Stimulated activated naive CD8-positive, alpha-beta T cell treated with anti-CD3 and anti-CD28 coated beads, Interleukin-15, Interleukin-2, amounts not matched to agents 100 U/mL and 50 U/mL, for 24 hours (primary cell): Measurements from ENCODE around the gene IL3.
"Not testable (repeated sequence)": the region's sequence is repeated elsewhere in the genome, so short reads cannot be mapped to it uniquely, and the experiment has no call there.

ENCODE experiments used
- ATAC-seq: fragments of 150-1000 bp; cut with Tn5 transposase; one replicate; pipeline ENCODE4 v1.10.0; 2021
- DNase-seq: peaks from one replicate; pipeline ENCODE4 v3.0.0; 2021

The IL3 gene

GRCh38 chr5:132094393-132095076, 34.1 kb downstream of the IL3 start:
- DNase-seq (peak; percentile 9), ATAC-seq (no peak)

GRCh38 chr5:132095077-132095410, 34.6 kb downstream of the IL3 start:
- ATAC-seq (no peak), DNase-seq (peak; percentile 30)

- peak; percentile 2 for ATAC-seq
- DNase-seq = peak; percentile 67
These were observed 35.0 kb downstream of the IL3 start for GRCh38 chr5:132095424-132095972.

- ATAC-seq = no peak
- no peak for DNase-seq
These were observed 36.4 kb downstream of the IL3 start for GRCh38 chr5:132096904-132097303.

- DNase-seq = peak; percentile 44
These were observed 37.7 kb downstream of the IL3 start for GRCh38 chr5:132098151-132098594.

GRCh38 chr5:132098621-132099020, 38.2 kb downstream of the IL3 start:
- no peak for DNase-seq
- no peak for ATAC-seq

More at GRCh38 chr5:132098151-132098594, 37.7 kb downstream of the IL3 start:
- peak; percentile 11 for ATAC-seq

GRCh38 chr5:132099076-132099748, 38.8 kb downstream of the IL3 start:
- DNase-seq (peak; percentile 72), ATAC-seq (peak; percentile 69)

GRCh38 chr5:132099905-132100304, 39.5 kb downstream of the IL3 start:
- ATAC-seq (no peak), DNase-seq (no peak)

GRCh38 chr5:132100672-132101261, 40.3 kb downstream of the IL3 start:
- DNase-seq (peak; percentile 62), ATAC-seq (peak; percentile 16)

- ATAC-seq (no peak), DNase-seq (no peak)
These were observed 41.0 kb downstream of the IL3 start for GRCh38 chr5:132101385-132101880.

- ATAC-seq = peak; percentile 38
- DNase-seq = peak; percentile 72
These were observed 41.7 kb downstream of the IL3 start for GRCh38 chr5:132102101-132102701.

- no peak for ATAC-seq
These were observed 42.5 kb downstream of the IL3 start for GRCh38 chr5:132102944-132103331.

GRCh38 chr5:132103332-132103951, 43.0 kb downstream of the IL3 start:
- DNase-seq (peak; percentile 70), ATAC-seq (peak; percentile 34)

More at GRCh38 chr5:132102944-132103331, 42.5 kb downstream of the IL3 start:
- no peak for DNase-seq

GRCh38 chr5:132103969-132104391, 43.5 kb downstream of the IL3 start:
- ATAC-seq (no peak), DNase-seq (no peak)

- ATAC-seq (no peak), DNase-seq (no peak)
These were observed 44.1 kb downstream of the IL3 start for GRCh38 chr5:132104556-132104955.

- DNase-seq = no peak
- no peak for ATAC-seq
These were observed 45.2 kb downstream of the IL3 start for GRCh38 chr5:132105688-132106087.

GRCh38 chr5:132108495-132108894, 48.0 kb downstream of the IL3 start:
- not testable (repeated sequence) for DNase-seq, ATAC-seq

GRCh38 chr5:132108957-132109356, 48.5 kb downstream of the IL3 start:
- ATAC-seq, DNase-seq: not testable (repeated sequence)

GRCh38 chr5:132109494-132110053, 49.1 kb downstream of the IL3 start:
- ATAC-seq = no peak
- DNase-seq = no peak

- DNase-seq = no peak
- ATAC-seq = no peak
These were observed 49.7 kb downstream of the IL3 start for GRCh38 chr5:132110195-132110594.

GRCh38 chr5:132110930-132111329, 50.5 kb downstream of the IL3 start:
- DNase-seq (peak; percentile 56), ATAC-seq (peak; percentile 75)

GRCh38 chr5:132112111-132112510, 51.7 kb downstream of the IL3 start:
- ATAC-seq (no peak), DNase-seq (no peak)
